IPS DF 6.9 (cell line): ENCODE data around the gene AHDC1.
"Not testable (repeated sequence)": the region's sequence is repeated elsewhere in the genome, so short reads cannot be mapped to it uniquely, and the experiment has no call there.

Experiments used
- DNase-seq: peaks from one replicate; pipeline ENCODE4 v3.0.0-alpha.2; 2013; ENCODE audit warnings: low read depth, low spot score
- H3K27ac ChIP-seq: one replicate; pipeline ENCODE4 v1.5.1; 2013; ENCODE audit warnings: low read length, control low read depth
- H3K27me3 ChIP-seq: 2 replicates; pipeline ENCODE4 v1.6.1; 2013; ENCODE audit warnings: mild to moderate bottlenecking, low read length; ENCODE audit not compliant: control insufficient read depth, insufficient read depth
- H3K36me3 ChIP-seq: 2 replicates; pipeline ENCODE4 v1.6.1; 2013; ENCODE audit warnings: low read length; ENCODE audit not compliant: control insufficient read depth, insufficient read depth
- H3K4me1 ChIP-seq: 2 replicates; pipeline ENCODE4 v1.6.1; 2013; ENCODE audit warnings: low read length; ENCODE audit not compliant: control insufficient read depth, insufficient read depth
- H3K4me3 ChIP-seq: 2 replicates; pipeline ENCODE4 v1.5.1; 2013; ENCODE audit warnings: mild to moderate bottlenecking, low read length
- H3K9me3 ChIP-seq: 2 replicates; pipeline ENCODE4 v1.6.1; 2013; ENCODE audit warnings: low read length, inconsistent platforms; ENCODE audit not compliant: control insufficient read depth, insufficient read depth
- WGBS: extraction: QIAGEN DNeasy Blood & Tissue Kit; methylation state at CpG from one replicate; pipeline ENCODE4 v1.1.7; 2013; ENCODE audit warnings: mixed read lengths, missing lambda C conversion rate; ENCODE audit not compliant: insufficient read length, insufficient coverage; 5-methylcytosine and 5-hydroxymethylcytosine counted together

The AHDC1 gene

DNA sequence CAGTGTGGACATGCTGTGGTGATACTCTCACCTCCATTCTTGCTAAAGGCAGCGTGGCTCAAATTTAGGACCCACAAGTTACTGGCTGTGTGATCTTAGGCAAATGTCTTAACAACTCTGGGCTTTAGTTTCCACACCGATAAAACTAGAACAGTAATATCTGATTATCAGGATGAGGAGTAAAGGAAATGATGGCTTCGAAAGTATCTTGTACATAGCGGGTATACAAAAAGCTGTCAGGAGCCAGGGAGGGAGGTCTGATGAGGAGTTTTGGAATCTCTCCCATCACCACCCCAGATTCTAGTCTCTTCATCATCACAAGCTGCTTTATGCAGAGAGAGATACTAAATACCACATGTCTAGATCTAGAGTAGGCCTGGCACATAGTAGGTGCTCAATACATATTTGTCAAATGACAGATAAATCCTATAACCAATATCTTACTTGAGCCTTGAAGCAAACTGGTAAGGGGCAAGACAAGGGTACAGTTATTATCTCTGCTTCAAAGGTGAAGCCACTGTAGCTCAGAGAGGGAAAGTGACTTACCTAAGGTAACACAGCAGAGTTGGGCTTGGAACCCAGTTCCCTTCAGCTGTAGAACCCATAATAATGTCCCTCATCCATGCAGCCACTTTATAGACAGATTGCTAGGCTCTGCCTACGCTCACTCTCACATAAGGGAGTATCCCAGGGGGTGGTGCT is 40.6 kb upstream of the AHDC1 start:
- whole genome bisulfite sequencing, result no CpG with 5 or more reads among the region's 5 CpGs
- H3K4me3 ChIP-seq, result no peak overlapping the region
- no peak for DNase-seq
- no peaks in the 10 kb centered on the region for H3K9me3 ChIP-seq
- H3K27ac ChIP-seq, result no peak overlapping the region
- no peaks in the 10 kb centered on the region for H3K36me3 ChIP-seq
- H3K27me3 ChIP-seq, result no peaks in the 10 kb centered on the region
- H3K4me1 ChIP-seq, result 0 out of 2 replicates have a peak, but pooled peaks cover 3% of the 10 kb centered on the region

DNA sequence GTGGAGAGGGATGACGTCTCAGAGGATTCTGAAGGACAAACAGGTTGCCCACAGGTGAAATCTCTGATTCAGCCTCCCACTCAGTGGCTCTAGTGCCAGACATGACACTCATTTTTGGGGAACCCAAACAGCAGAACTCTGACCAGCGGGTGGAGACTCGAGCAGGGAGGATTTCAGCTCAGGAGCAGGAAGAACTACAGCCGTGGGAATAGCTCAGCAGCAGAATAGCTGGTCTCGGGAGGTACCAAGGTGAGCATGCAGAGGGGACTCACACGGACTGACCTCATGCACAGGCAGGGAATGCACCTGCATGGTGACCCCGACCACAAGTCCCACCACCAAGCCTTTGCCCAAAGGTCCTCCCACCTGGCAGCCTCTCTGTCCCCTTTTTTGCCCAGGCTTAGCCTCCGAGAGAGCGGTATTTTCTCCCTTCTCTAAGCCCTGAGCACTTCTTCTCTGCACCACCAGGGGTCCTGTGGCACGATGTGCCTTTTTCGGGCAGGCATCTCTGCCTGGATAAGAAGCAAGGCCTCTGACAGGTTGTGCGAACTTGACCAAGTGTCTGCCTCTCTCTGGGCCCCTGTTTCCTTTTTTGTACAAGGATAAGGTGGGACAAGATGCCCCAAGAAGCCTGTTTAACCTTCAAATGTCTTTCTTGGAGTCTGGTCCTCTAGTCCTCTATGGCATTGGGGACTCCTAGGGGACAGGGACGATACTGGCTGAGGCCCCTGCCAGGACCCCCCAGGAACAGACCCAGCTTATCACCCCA is 39.8 kb upstream of the AHDC1 start:
- WGBS, result no CpG with 5 or more reads among the region's 13 CpGs
- no peak for DNase-seq
- Histone ChIP-seq H3K27ac (no peak overlapping the region), H3K27me3 (no peaks in the 10 kb centered on the region), H3K9me3 (no peaks in the 10 kb centered on the region), H3K36me3 (no peaks in the 10 kb centered on the region), H3K4me1 (0 out of 2 replicates have a peak, but pooled peaks cover 3% of the 10 kb centered on the region), H3K4me3 (no peak overlapping the region)

DNA sequence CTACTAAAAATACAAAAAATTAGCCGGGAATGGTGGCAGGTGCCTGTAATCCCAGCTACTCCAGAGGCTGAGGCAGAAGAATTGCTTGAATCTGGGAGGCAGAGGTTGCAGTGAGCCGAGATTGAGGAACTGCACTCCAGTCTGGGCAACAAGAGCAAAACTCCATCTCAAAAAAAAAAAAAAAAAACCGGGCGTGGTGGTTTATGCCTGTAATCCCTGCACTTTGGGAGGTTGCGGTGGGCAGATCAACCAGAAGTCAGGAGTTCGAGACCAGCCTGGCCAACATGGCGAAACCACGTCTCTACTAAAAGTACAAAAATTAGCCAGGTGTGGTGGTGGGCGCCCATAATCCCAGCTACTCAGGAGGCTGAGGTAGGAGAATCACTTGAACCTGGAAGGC is 36.6 kb upstream of the AHDC1 start:
- not testable (repeated sequence) for H3K27me3 ChIP-seq, H3K36me3 ChIP-seq, H3K4me1 ChIP-seq, H3K9me3 ChIP-seq, DNase-seq, H3K4me3 ChIP-seq, H3K27ac ChIP-seq
- no CpG with 5 or more reads among the region's 9 CpGs for WGBS

- Histone ChIP-seq H3K4me1 (0 out of 2 replicates have a peak, but pooled peaks cover 5% of the 10 kb centered on the region), H3K9me3 (no peaks in the 10 kb centered on the region), H3K27ac (no peak overlapping the region), H3K4me3 (no peak overlapping the region), H3K36me3 (no peaks in the 10 kb centered on the region), H3K27me3 (peaks cover 11% of the 10 kb centered on the region)
- WGBS, result no CpG with 5 or more reads among the region's 2 CpGs
- no peak for DNase-seq
These were observed 34.9 kb upstream of the AHDC1 start for GRCh38 chr1:27638805-27639204.

DNA sequence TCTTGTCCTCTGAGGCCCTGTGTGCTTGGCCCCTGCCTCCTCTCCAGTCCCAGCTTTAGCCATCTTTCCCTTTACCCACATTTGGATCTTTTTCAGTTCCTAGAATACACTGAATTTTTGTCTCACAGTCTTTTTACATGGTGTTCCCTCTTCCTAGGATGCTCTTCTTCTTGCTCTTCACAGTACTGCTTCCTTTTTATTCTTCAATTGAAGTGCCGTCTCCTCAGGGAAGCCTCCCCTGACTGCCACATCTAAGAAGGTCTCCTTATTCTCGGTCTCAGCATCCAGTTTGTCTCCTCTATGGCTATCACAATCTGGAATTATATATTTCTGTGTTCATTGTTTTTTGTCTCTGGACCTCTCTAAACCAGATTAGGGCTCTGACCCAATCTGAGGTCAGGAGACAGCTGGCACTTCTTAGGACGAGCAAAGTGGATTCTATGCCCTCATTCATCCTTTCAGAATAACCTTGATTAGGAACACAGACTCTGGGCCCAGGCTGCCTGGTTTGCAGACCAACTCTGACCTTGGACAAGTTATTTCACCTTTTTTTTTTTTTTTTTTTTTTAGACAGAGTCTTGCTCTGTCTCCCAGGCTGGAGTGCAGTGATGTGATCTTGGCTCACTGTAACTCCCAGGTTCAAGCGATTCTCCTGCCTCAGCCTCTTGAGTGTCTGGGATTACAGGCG is 34.2 kb upstream of the AHDC1 start:
- Histone ChIP-seq H3K4me1 (0 out of 2 replicates have a peak, but pooled peaks cover 2% of the 10 kb centered on the region), H3K27me3 (peaks cover 15% of the 10 kb centered on the region), H3K27ac (no peak overlapping the region), H3K9me3 (no peaks in the 10 kb centered on the region), H3K36me3 (no peaks in the 10 kb centered on the region), H3K4me3 (no peak overlapping the region)
- DNase-seq, result no peak
- no CpG with 5 or more reads among the region's 5 CpGs for WGBS

DNA sequence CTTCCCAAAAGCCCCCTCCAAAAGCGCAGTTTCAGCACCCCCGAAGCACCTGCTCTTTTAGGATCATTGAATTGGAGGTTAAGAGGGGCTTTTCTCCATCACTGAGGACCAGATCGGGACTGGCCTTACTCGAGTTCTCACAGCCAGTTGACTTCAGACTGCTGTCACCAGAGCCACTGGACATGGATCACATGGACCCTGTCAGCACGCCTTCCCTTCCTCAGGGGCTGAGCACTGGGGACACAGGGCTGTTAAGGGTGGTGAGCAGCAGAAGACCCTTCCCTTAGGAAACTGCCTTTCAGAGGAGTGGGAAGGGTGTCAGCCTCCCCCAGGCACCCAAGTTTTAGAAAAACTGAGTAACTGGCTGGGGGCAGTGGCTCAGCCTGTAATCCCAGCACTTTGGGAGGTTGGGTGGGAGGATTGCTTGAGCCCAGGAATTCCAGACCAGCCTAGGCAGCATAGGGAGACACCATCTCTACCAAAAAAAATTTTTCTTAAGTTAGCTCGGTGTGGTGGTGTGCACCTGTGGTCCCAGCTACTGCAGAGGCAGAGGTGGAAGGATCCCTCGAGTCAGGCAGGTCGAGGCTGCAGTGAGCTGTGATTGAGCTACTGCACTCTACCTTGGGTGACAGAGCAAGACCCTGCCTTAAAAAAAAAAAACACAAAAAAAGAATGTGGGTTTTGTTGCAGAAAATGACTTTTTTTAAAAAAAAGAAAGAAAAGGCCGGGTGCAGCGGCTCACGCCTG is 31.6 kb upstream of the AHDC1 start:
- Histone ChIP-seq H3K36me3 (no peaks in the 10 kb centered on the region), H3K4me3 (no peak overlapping the region), H3K4me1 (0 out of 2 replicates have a peak, but pooled peaks cover 4% of the 10 kb centered on the region), H3K27me3 (peaks cover 15% of the 10 kb centered on the region), H3K9me3 (no peaks in the 10 kb centered on the region), H3K27ac (no peak overlapping the region)
- no CpG with 5 or more reads among the region's 11 CpGs for WGBS
- no peak for DNase-seq

DNA sequence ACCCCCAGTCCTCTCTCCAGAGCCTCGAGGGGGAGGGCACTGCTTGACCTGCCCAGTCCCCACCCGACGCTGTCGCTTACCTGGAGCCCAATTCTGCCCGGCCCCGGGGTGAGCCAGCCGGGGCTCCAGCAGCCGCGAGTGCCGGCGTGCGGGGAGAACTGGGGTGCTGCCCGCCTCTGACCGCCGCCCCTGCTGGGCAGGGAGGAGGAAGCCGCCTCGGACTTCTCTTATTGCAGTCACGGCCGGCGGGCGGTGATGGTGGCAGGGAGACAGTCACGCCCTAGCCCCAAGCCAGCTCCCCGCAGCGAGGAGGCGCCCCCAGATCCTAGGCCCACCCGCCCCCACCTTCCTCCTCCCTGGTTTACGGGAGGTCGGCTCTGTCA is 31.0 kb upstream of the AHDC1 start, which contains the start of gene FGR:
TSS of gene FGR (minus strand) at position 201 of the 383 bp plus-strand sequence. CDS start 11,269 bp downstream, outside the sequence.
- no peak for DNase-seq
- H3K27me3 ChIP-seq, result peaks cover 15% of the 10 kb centered on the region
- H3K9me3 ChIP-seq, result no peaks in the 10 kb centered on the region
- H3K4me3 ChIP-seq, result peak within 1 kb of the TSS; percentile 57; the same call in 1 of the 2 replicates
- no peaks in the 10 kb centered on the region for H3K36me3 ChIP-seq
- no peak within 1 kb of the TSS for H3K27ac ChIP-seq
- WGBS, result no CpG with 5 or more reads among the region's 28 CpGs
- 0 out of 2 replicates have a peak, but pooled peaks cover 4% of the 10 kb centered on the region for H3K4me1 ChIP-seq

DNA sequence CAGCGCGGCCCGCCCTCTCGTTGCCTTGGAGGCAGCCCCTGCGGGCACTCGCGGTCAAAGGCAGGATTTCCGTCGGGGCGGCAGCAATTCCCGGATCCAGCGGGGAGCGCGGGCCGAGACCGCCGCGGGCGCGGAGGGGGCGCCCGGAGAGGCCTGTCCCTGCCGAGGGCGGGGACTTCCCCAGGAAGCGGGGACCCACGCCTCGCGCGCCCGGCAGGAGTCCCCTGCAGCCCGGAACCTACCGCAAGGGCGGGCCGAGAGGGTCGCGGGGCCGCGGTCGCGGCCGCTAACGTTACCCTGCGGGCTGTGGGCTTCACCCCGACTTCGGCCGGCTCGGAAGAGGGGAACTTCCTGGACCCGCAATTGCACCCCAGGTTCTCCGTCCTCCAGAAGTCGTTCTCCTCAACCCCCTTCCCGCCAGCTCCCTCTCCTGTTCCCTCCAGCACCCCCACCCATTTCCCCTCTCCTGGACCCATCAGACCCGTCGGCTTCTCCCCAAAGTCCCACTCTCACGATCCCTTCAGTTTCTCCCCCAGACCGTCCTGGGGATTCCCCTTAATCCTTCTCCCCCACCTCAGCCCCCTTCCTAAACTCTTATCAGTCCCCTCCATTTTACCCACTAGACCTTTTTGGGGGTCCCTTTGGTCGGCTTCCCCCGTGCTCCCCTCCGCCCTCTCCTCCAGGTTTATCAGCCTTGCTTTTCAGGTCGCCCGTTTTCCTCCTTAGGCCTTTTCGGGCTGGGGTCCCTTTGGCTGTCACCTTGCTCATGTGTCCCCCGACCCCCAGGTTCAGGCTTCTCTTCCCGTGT is 30.4 kb upstream of the AHDC1 start:
- no CpG with 5 or more reads among the region's 63 CpGs for WGBS
- peaks cover 15% of the 10 kb centered on the region for H3K27me3 ChIP-seq

GRCh38 chr1:27633640-27634176 is 29.8 kb upstream of the AHDC1 start:
- Histone ChIP-seq H3K36me3 (no peaks in the 10 kb centered on the region), H3K27ac (no peak overlapping the region), H3K4me1 (peaks cover 5% of the 10 kb centered on the region; the same call in 1 of the 2 replicates), H3K4me3 (peak overlapping the region; percentile 57; the same call in 1 of the 2 replicates), H3K9me3 (no peaks in the 10 kb centered on the region), H3K27me3 (peaks cover 15% of the 10 kb centered on the region)
- no peak for DNase-seq
- WGBS, result no CpG with 5 or more reads among the region's 17 CpGs

More for the DNA sequence above, 30.4 kb upstream of the AHDC1 start:
- H3K9me3 ChIP-seq, result no peaks in the 10 kb centered on the region
- 0 out of 2 replicates have a peak, but pooled peaks cover 4% of the 10 kb centered on the region for H3K4me1 ChIP-seq
- H3K4me3 ChIP-seq, result peak overlapping the region; percentile 57; the same call in 1 of the 2 replicates
- H3K36me3 ChIP-seq, result no peaks in the 10 kb centered on the region
- no peak overlapping the region for H3K27ac ChIP-seq
- DNase-seq, result no peak
